ENCODE measurements around the gene IMPACT.

- TF ChIP-seq CTCF (IDR thresholded peaks at IDR 0.05), result peak; percentile 51
- no peak for TF ChIP-seq ZFX (IDR thresholded peaks at IDR 0.05; ENCODE audit: borderline replicate concordance)
Observed at GRCh38 chr18:24402209-24402785, 24.2 kb upstream of the IMPACT start.

All from 22Rv1 (cell line).